Measurements from ENCODE around the gene CCDC175.

GRCh38 chr14:59460378-59460777, 116.2 kb downstream of the CCDC175 start:
- no peak for TF ChIP-seq RXRA (IDR thresholded peaks at IDR 0.05)
- TF ChIP-seq, protein P1, sequence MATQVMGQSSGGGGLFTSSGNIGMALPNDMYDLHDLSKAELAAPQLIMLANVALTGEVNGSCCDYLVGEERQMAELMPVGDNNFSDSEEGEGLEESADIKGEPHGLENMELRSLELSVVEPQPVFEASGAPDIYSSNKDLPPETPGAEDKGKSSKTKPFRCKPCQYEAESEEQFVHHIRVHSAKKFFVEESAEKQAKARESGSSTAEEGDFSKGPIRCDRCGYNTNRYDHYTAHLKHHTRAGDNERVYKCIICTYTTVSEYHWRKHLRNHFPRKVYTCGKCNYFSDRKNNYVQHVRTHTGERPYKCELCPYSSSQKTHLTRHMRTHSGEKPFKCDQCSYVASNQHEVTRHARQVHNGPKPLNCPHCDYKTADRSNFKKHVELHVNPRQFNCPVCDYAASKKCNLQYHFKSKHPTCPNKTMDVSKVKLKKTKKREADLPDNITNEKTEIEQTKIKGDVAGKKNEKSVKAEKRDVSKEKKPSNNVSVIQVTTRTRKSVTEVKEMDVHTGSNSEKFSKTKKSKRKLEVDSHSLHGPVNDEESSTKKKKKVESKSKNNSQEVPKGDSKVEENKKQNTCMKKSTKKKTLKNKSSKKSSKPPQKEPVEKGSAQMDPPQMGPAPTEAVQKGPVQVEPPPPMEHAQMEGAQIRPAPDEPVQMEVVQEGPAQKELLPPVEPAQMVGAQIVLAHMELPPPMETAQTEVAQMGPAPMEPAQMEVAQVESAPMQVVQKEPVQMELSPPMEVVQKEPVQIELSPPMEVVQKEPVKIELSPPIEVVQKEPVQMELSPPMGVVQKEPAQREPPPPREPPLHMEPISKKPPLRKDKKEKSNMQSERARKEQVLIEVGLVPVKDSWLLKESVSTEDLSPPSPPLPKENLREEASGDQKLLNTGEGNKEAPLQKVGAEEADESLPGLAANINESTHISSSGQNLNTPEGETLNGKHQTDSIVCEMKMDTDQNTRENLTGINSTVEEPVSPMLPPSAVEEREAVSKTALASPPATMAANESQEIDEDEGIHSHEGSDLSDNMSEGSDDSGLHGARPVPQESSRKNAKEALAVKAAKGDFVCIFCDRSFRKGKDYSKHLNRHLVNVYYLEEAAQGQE (IDR thresholded peaks at IDR 0.05) = no peak
- TF ChIP-seq, protein P2, sequence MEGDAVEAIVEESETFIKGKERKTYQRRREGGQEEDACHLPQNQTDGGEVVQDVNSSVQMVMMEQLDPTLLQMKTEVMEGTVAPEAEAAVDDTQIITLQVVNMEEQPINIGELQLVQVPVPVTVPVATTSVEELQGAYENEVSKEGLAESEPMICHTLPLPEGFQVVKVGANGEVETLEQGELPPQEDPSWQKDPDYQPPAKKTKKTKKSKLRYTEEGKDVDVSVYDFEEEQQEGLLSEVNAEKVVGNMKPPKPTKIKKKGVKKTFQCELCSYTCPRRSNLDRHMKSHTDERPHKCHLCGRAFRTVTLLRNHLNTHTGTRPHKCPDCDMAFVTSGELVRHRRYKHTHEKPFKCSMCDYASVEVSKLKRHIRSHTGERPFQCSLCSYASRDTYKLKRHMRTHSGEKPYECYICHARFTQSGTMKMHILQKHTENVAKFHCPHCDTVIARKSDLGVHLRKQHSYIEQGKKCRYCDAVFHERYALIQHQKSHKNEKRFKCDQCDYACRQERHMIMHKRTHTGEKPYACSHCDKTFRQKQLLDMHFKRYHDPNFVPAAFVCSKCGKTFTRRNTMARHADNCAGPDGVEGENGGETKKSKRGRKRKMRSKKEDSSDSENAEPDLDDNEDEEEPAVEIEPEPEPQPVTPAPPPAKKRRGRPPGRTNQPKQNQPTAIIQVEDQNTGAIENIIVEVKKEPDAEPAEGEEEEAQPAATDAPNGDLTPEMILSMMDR (IDR thresholded peaks at IDR 0.05; ENCODE audit: low read depth, low read length, missing input control) = no peak
- no peak for TF ChIP-seq MAX (IDR thresholded peaks at IDR 0.05)
- TF ChIP-seq NR2F2 (IDR thresholded peaks at IDR 0.05) = no peak
- TF ChIP-seq GABPA (IDR thresholded peaks at IDR 0.05 in 1 of 2, conservative IDR thresholded peaks at IDR 0.05 in 1 of 2) = no peak
- no peak for TF ChIP-seq SP1 (IDR thresholded peaks at IDR 0.05)
- TF ChIP-seq RAD21 (IDR thresholded peaks at IDR 0.05) = no peak
